Measurements from ENCODE around the gene RPS19.

Gene RPS19

DNA sequence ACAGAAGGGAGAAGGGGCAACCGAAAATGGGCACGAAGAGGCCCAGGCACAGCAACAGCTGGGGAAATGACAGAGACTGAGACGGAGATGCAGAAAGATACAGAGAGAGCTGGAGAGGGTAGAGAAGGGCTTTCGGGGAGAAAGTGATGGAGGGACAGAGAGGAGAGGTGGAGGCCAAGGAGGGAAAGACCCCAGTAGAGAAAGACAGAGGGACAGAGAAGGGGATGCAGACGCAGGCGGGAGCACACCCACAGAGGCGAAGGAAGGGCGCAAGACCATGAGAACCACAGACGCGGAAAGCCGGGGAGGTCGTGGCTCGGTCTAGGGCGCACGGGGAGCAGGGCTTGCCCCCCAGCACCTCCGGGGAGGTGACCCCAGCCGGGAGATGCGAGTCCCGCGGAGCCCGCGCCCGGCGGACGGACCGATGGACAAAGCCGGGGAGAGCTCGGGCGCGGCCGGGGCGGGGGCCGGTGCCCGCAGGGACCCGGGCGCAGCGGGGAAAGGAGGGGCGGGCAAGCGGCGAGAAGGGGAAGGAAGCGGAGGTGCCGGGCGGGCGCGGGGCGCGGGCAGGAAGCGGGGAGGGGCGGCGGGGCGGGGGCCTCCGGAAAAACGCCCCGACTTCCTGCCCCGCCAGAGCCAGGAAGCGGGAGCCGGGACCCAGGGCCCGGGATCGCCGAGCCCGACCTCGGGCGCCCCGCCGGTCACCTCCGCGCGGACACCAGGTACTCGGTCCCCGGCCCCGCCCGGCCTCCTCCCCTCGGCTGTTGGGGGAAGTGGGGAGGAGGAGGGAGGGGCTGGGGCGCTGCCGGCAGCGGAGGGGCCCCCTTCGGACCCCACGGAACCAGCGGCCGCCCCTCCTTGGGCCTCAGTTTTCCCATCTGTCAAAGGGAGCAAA is 22.8 kb downstream of the RPS19 start, which contains the start of gene ARHGEF1:
ARHGEF1 (plus strand) TSS at position 617 of the 895 bp plus-strand sequence. CDS start 4,899 bp downstream, outside the sequence.
- no peaks in the 10 kb centered on the region for H3K36me3 ChIP-seq (ENCODE audit: insufficient read depth, low read depth, low read length)
- H3K27me3 ChIP-seq (ENCODE audit: insufficient read depth, low read length) = peaks cover 39% of the 10 kb centered on the region
- peak within 1 kb of the TSS; percentile 92 for H3K4me3 ChIP-seq (ENCODE audit: low read length)
- H3K4me1 ChIP-seq (ENCODE audit: insufficient read depth, low read length) = peaks cover 10% of the 10 kb centered on the region; the same call in 1 of the 2 replicates
- peak within 1 kb of the TSS; percentile 57; the same call in 1 of the 2 replicates for H3K9ac ChIP-seq (ENCODE audit: low read depth, low read length)
- no peak within 1 kb of the TSS for H3K27ac ChIP-seq (ENCODE audit: low read length)
- no peaks in the 10 kb centered on the region for H3K9me3 ChIP-seq (ENCODE audit: insufficient read depth, low read depth, low read length)

- H3K4me1 ChIP-seq (ENCODE audit: insufficient read depth, low read length) = peaks cover 10% of the 10 kb centered on the region; the same call in 1 of the 2 replicates
- no peaks in the 10 kb centered on the region for H3K9me3 ChIP-seq (ENCODE audit: insufficient read depth, low read depth, low read length)
- H3K9ac ChIP-seq (ENCODE audit: low read depth, low read length) = peak overlapping the region; percentile 52; the same call in 1 of the 2 replicates
- no peaks in the 10 kb centered on the region for H3K36me3 ChIP-seq (ENCODE audit: insufficient read depth, low read depth, low read length)
- H3K27me3 ChIP-seq (ENCODE audit: insufficient read depth, low read length) = peaks cover 39% of the 10 kb centered on the region
- H3K4me3 ChIP-seq (ENCODE audit: low read length) = peak overlapping the region; percentile 92
- no peak overlapping the region for H3K27ac ChIP-seq (ENCODE audit: low read length)
These were observed 23.4 kb downstream of the RPS19 start for GRCh38 chr19:41883463-41883820.

DNA sequence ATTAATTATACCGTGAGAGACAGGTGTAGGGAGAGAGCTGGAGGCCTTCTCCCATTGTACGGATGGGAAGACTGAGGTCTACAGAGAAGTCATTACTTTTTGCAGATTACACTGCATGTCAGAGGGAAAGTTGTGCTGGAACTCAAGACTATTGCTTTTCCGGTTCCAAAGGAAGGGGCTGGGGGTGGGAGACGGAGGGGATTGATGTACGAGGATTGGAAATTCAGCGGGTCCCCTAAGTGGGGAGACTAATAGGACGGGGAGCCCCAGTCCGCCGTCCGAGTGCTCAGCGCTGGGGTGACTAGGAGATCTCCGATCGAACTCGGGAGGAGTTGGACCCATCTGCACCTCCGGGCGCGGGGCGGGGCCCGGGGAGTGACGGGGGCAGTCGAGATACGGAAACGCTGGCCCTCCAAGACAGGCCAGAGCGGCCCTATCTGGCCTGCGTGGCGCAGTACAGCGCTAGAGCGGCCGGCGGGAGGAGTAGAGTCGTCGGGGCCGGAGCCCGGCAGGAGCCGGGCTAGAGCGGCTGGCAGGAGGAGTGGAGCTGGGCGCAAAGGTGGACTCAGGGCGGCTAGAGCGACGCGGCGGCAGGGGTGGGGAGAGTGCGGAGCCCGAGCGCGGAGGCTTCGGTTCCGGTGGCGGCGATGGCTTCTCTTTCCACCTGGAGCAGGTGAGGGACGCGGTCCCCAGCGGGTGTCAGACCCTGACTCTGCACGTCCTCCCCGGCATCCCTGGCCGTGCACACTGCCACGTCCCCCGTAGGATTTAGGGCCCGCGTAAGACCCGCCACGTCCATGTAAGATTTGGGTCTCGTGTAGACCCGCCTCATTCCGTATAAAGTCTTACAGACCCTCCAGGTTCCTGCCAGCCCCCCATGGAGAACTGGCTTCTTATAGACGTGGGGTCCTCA is 24.0 kb downstream of the RPS19 start:
- Histone ChIP-seq H3K4me1 (ENCODE audit: insufficient read depth, low read length) (peaks cover 10% of the 10 kb centered on the region; the same call in 1 of the 2 replicates), H3K9me3 (ENCODE audit: insufficient read depth, low read depth, low read length) (no peaks in the 10 kb centered on the region), H3K27ac (ENCODE audit: low read length) (no peak overlapping the region), H3K36me3 (ENCODE audit: insufficient read depth, low read depth, low read length) (no peaks in the 10 kb centered on the region), H3K27me3 (ENCODE audit: insufficient read depth, low read length) (peaks cover 39% of the 10 kb centered on the region), H3K4me3 (ENCODE audit: low read length) (peak overlapping the region; percentile 92), H3K9ac (ENCODE audit: low read depth, low read length) (peak overlapping the region; percentile 89)

DNA sequence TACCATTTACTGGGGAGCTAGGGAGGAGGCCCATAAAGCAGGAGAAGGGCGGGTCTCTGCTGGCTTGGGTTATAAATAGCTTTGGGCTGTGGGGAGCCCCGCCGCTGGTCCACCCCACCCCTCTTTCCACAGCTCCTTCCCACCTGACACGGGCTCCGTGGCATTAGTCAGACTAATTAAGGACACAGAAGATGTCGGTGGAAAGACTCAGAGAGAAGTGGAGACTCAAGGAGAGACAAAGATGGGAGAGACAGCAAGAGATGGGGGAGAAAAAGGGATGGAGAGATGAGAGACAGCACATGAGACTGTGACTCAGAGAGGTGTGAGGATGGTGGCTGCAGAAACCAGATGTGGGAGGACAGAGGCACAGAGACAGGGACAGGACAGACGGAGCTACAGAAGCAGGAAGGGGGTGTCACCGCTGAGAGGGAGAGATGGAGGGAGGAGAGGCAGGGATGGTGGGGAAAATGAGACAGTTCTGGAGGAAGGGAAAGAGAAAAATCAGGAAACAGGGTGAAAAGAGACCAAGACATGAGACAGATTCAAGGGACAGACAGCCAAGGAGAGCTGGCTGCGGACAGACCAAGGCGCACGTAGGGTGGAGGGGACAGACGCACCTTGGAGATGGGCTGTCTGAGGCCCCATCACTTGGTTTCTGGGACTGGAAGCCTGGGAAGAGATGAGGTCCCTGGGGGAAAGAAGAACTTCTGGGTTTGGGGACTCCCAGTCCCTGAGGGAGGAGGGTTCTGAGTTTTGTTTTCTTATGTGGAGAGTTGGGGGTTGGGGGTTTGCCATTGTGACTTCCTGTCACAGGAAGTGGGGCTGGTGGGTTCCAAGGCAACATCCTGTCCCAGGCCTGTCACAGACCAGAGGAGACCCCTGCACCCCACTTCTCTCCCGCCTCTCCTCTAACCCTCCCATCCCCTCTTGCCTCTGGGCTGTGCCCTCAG is 27.0 kb downstream of the RPS19 start:
- Histone ChIP-seq H3K4me1 (ENCODE audit: insufficient read depth, low read length) (peaks cover 10% of the 10 kb centered on the region; the same call in 1 of the 2 replicates), H3K9me3 (ENCODE audit: insufficient read depth, low read depth, low read length) (no peaks in the 10 kb centered on the region), H3K27me3 (ENCODE audit: insufficient read depth, low read length) (peaks cover 16% of the 10 kb centered on the region), H3K27ac (ENCODE audit: low read length) (no peak overlapping the region), H3K9ac (ENCODE audit: low read depth, low read length) (peak overlapping the region; percentile 11), H3K36me3 (ENCODE audit: insufficient read depth, low read depth, low read length) (0 out of 2 replicates have a peak, but pooled peaks cover 6% of the 10 kb centered on the region), H3K4me3 (ENCODE audit: low read length) (no peak overlapping the region; the same call in 1 of the 2 replicates)

- Histone ChIP-seq H3K27me3 (ENCODE audit: insufficient read depth, low read length) (peaks cover 8% of the 10 kb centered on the region), H3K36me3 (ENCODE audit: insufficient read depth, low read depth, low read length) (0 out of 2 replicates have a peak, but pooled peaks cover 6% of the 10 kb centered on the region), H3K4me3 (ENCODE audit: low read length) (peak overlapping the region; percentile 48; the same call in 1 of the 2 replicates), H3K27ac (ENCODE audit: low read length) (no peak overlapping the region), H3K9me3 (ENCODE audit: insufficient read depth, low read depth, low read length) (no peaks in the 10 kb centered on the region), H3K4me1 (ENCODE audit: insufficient read depth, low read length) (peaks cover 10% of the 10 kb centered on the region; the same call in 1 of the 2 replicates), H3K9ac (ENCODE audit: low read depth, low read length) (peak overlapping the region; percentile 57; the same call in 1 of the 2 replicates)
These were observed 27.8 kb downstream of the RPS19 start for GRCh38 chr19:41887711-41888382.

GRCh38 chr19:41888926-41889325 is 28.9 kb downstream of the RPS19 start:
- 0 out of 2 replicates have a peak, but pooled peaks cover 6% of the 10 kb centered on the region for H3K36me3 ChIP-seq (ENCODE audit: insufficient read depth, low read depth, low read length)
- no peak overlapping the region for H3K4me3 ChIP-seq (ENCODE audit: low read length)
- no peak overlapping the region for H3K27ac ChIP-seq (ENCODE audit: low read length)
- H3K9me3 ChIP-seq (ENCODE audit: insufficient read depth, low read depth, low read length) = no peaks in the 10 kb centered on the region
- no peak overlapping the region for H3K9ac ChIP-seq (ENCODE audit: low read depth, low read length)
- no peaks in the 10 kb centered on the region for H3K27me3 ChIP-seq (ENCODE audit: insufficient read depth, low read length)
- peaks cover 10% of the 10 kb centered on the region; the same call in 1 of the 2 replicates for H3K4me1 ChIP-seq (ENCODE audit: insufficient read depth, low read length)

GRCh38 chr19:41889896-41890295 is 29.8 kb downstream of the RPS19 start:
- H3K27me3 ChIP-seq (ENCODE audit: insufficient read depth, low read length) = no peaks in the 10 kb centered on the region
- no peaks in the 10 kb centered on the region for H3K9me3 ChIP-seq (ENCODE audit: insufficient read depth, low read depth, low read length)
- no peak overlapping the region for H3K27ac ChIP-seq (ENCODE audit: low read length)
- no peak overlapping the region for H3K4me3 ChIP-seq (ENCODE audit: low read length)
- peaks cover 10% of the 10 kb centered on the region; the same call in 1 of the 2 replicates for H3K4me1 ChIP-seq (ENCODE audit: insufficient read depth, low read length)
- 0 out of 2 replicates have a peak, but pooled peaks cover 6% of the 10 kb centered on the region for H3K36me3 ChIP-seq (ENCODE audit: insufficient read depth, low read depth, low read length)
- no peak overlapping the region for H3K9ac ChIP-seq (ENCODE audit: low read depth, low read length)

DNA sequence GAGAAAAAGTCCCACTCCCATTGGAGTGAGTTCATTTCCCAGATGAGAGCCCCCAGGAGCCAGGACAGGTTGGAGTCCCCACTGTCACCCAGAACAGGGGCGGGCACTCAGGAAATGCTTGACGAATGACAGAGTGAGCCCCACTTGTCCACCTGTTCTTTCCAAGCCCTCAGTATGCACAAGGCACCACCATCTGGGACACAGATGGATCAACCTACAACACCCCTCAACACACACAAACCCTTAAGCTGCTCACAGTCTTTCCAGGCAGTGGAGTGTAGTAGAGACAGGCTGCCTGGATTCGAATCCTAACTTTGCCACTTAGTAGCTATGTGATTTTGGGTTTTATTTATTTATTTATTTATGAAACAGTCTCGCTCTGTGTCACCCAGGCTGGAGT is 30.9 kb downstream of the RPS19 start:
- Histone ChIP-seq H3K27me3 (ENCODE audit: insufficient read depth, low read length) (no peaks in the 10 kb centered on the region), H3K4me1 (ENCODE audit: insufficient read depth, low read length) (peaks cover 10% of the 10 kb centered on the region; the same call in 1 of the 2 replicates), H3K9ac (ENCODE audit: low read depth, low read length) (no peak overlapping the region), H3K4me3 (ENCODE audit: low read length) (no peak overlapping the region), H3K36me3 (ENCODE audit: insufficient read depth, low read depth, low read length) (peaks cover 12% of the 10 kb centered on the region; the same call in 1 of the 2 replicates), H3K9me3 (ENCODE audit: insufficient read depth, low read depth, low read length) (no peaks in the 10 kb centered on the region), H3K27ac (ENCODE audit: low read length) (no peak overlapping the region)

DNA sequence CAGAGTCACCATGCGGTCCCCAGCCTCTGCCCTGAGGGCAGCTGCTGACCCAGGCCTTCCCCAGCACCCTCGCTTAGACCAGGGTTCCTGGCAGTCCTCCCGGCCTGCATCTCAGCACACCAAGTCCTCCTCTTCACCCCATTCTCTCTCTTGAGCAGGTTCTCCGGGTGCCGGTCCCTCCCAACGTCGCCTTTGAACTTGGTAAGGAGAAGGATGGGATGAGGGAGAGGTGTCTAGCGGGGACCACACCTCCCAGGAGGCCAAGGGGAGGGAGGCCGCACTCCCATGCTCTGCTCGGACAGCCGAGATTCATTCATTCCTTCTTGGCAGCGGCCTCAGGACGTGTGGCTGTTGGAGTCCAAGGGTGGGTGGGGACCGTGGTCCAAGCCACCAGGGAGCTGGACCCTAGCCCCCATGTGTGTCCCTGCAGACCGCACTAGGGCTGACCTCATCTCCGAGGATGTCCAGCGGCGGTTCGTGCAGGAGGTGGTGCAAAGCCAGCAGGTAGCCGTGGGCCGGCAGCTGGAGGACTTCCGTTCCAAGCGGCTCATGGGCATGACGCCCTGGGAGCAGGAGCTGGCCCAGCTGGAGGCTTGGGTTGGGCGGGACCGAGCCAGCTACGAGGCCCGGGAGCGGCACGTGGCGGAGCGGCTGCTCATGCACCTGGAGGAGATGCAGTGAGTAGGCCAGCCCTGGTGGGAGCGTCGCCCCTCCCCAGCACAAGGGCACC is 32.3 kb downstream of the RPS19 start:
- no peaks in the 10 kb centered on the region for H3K27me3 ChIP-seq (ENCODE audit: insufficient read depth, low read length)
- H3K9ac ChIP-seq (ENCODE audit: low read depth, low read length) = no peak overlapping the region
- peaks cover 12% of the 10 kb centered on the region; the same call in 1 of the 2 replicates for H3K36me3 ChIP-seq (ENCODE audit: insufficient read depth, low read depth, low read length)
- no peak overlapping the region for H3K4me3 ChIP-seq (ENCODE audit: low read length)
- H3K4me1 ChIP-seq (ENCODE audit: insufficient read depth, low read length) = peaks cover 4% of the 10 kb centered on the region; the same call in 1 of the 2 replicates
- H3K9me3 ChIP-seq (ENCODE audit: insufficient read depth, low read depth, low read length) = no peaks in the 10 kb centered on the region
- H3K27ac ChIP-seq (ENCODE audit: low read length) = no peak overlapping the region

Data from iPS-20b (cell line).